DOHH2 (cell line): Measurements from ENCODE around the gene MAST2.

Source experiments
- EZH2phosphoT487 ChIP-seq: fragments of 200-600 bp; sonication (generic); IDR thresholded peaks from 2 replicates; pipeline ENCODE4 v1.6.1; 2017; ENCODE audit warnings: borderline replicate concordance, mild to moderate bottlenecking, antibody characterized with exemption, low read length, moderate library complexity, mixed read lengths
- TF ChIP-seq, protein P1 (sequence below): fragments of 200-600 bp; sonication (generic); IDR thresholded peaks from one replicate; pipeline ENCODE4 v1.5.1; 2014; ENCODE audit warnings: antibody characterized with exemption, mild to moderate bottlenecking, low read depth, low read length; ENCODE audit not compliant: poor library complexity, severe bottlenecking

DNA sequence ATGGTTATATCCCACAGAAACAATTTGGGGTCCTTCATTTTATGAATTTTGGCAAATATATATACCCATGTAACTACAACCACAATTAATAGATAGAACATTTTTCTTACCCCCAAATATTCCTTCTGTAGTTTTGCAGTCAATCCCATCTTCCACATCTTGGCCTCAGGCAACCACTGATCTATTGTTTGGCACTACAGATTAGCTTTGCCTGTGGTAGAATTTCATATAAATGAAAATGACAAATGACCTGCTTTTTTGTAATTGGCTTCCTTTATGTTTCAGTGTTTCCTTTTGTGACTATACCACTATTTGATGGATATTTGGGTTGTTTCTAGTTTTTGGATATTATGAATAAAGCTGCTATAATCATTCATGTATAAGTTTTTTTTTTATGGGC is 91.5 kb downstream of the MAST2 start:
- TF ChIP-seq, protein P1, sequence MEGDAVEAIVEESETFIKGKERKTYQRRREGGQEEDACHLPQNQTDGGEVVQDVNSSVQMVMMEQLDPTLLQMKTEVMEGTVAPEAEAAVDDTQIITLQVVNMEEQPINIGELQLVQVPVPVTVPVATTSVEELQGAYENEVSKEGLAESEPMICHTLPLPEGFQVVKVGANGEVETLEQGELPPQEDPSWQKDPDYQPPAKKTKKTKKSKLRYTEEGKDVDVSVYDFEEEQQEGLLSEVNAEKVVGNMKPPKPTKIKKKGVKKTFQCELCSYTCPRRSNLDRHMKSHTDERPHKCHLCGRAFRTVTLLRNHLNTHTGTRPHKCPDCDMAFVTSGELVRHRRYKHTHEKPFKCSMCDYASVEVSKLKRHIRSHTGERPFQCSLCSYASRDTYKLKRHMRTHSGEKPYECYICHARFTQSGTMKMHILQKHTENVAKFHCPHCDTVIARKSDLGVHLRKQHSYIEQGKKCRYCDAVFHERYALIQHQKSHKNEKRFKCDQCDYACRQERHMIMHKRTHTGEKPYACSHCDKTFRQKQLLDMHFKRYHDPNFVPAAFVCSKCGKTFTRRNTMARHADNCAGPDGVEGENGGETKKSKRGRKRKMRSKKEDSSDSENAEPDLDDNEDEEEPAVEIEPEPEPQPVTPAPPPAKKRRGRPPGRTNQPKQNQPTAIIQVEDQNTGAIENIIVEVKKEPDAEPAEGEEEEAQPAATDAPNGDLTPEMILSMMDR: no peak
- no peak for TF ChIP-seq EZH2phosphoT487
